Vagina (tissue), 2 donors: ENCODE data around the gene CSNK2A2.

Source experiments
- POLR2A ChIP-seq, 2 donors: fragments of 450-650 bp; IDR thresholded peaks; one replicate each; pipeline ENCODE4 v1.6.1; 2017; ENCODE audit warnings: antibody characterized with exemption in 2 of 2, mild to moderate bottlenecking in 2 of 2, moderate library complexity in 2 of 2
- TF ChIP-seq, protein P1 (sequence below), 3 experiments: fragments of 450-650 bp in 2 of 3; fragments of 200-600 bp in 1 of 3; sonication (generic) in 1 of 3; IDR thresholded peaks; one replicate each; pipeline ENCODE4 v1.5.1; 2017 to 2019; ENCODE audit warnings: antibody characterized with exemption in 3 of 3, mild to moderate bottlenecking in 2 of 3, moderate library complexity in 2 of 3

DNA sequence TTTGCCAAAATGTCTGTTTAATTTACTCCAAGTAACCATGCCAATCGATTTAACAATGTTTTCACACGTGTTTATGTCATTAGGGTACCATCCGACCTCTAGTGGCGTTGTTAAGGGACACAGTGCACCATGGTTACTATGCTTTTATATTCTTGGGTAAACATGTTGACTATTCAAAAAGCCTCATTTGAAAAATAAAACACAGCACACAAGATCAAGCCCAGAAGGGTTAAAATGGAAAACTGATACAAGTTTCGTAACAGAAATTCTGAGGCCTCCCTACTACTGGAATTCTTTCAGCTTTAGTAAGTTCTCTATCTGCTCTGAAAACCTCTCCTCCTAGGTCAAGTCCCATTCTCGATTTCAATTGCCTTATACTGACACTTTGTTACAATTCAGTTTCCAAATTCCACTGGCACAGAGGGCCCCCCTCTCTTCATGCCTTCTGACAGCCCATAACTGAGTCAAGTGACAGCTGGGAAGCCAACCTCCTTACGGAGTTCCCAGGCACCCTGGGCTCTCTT, 70.8 kb downstream of the CSNK2A2 start:
- TF ChIP-seq, protein P1, sequence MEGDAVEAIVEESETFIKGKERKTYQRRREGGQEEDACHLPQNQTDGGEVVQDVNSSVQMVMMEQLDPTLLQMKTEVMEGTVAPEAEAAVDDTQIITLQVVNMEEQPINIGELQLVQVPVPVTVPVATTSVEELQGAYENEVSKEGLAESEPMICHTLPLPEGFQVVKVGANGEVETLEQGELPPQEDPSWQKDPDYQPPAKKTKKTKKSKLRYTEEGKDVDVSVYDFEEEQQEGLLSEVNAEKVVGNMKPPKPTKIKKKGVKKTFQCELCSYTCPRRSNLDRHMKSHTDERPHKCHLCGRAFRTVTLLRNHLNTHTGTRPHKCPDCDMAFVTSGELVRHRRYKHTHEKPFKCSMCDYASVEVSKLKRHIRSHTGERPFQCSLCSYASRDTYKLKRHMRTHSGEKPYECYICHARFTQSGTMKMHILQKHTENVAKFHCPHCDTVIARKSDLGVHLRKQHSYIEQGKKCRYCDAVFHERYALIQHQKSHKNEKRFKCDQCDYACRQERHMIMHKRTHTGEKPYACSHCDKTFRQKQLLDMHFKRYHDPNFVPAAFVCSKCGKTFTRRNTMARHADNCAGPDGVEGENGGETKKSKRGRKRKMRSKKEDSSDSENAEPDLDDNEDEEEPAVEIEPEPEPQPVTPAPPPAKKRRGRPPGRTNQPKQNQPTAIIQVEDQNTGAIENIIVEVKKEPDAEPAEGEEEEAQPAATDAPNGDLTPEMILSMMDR (IDR thresholded peaks at IDR 0.05), result peak in 2 of 3 experiments; percentile 19 to 26
- TF ChIP-seq POLR2A (IDR thresholded peaks at IDR 0.05), result no peak
